GM18498 (cell line): ENCODE measurements around the gene TSC22D4.
"Not testable (repeated sequence)": the region's sequence is repeated elsewhere in the genome, so short reads cannot be mapped to it uniquely, and the experiment has no call there.

ENCODE experiments used
- ATAC-seq: cut with Tn5 transposase; IDR thresholded peaks from one replicate; pipeline ENCODE4 v1.9.1; 2021; ENCODE audit warnings: mild to moderate bottlenecking, moderate library complexity; ENCODE audit not compliant: unreplicated experiment

The TSC22D4 gene

GRCh38 chr7:100476101-100476780, 2.8 kb downstream of the TSC22D4 start:
- no peak for ATAC-seq

- no peak for ATAC-seq
These were observed 3.5 kb downstream of the TSC22D4 start for GRCh38 chr7:100475549-100475948.

DNA sequence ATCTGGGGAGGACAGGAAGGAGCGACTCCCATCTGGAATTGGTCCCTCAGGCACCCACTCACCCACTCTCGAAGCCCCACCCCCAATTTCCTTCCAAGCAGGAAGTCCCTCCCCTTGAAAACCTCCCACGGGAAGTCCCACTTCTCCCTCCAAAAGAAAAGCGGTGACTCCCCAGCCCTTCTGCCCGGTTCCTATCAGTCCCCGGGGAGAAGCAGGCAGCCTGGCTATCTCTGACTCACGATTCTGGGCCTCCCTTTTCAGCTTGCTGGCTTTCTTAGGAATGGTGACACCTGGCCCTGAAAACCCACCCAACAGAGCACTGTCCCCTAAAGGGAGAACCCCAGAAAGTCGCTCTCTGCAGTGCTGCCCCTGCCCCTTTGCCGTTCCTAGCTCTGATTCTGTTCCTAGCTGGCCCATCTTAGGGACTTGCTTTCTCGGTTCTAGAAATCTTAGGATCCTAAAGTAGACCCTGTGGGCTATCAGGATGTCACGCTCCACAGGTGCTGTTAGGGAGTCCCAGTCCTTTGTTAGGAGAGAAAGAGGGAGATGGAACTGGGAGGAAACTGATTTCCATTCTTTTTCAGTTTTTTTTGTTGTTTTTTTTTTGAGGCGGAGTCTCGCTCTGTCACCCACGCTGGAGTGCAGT, 6.0 kb downstream of the TSC22D4 start:
- no peak for ATAC-seq

DNA sequence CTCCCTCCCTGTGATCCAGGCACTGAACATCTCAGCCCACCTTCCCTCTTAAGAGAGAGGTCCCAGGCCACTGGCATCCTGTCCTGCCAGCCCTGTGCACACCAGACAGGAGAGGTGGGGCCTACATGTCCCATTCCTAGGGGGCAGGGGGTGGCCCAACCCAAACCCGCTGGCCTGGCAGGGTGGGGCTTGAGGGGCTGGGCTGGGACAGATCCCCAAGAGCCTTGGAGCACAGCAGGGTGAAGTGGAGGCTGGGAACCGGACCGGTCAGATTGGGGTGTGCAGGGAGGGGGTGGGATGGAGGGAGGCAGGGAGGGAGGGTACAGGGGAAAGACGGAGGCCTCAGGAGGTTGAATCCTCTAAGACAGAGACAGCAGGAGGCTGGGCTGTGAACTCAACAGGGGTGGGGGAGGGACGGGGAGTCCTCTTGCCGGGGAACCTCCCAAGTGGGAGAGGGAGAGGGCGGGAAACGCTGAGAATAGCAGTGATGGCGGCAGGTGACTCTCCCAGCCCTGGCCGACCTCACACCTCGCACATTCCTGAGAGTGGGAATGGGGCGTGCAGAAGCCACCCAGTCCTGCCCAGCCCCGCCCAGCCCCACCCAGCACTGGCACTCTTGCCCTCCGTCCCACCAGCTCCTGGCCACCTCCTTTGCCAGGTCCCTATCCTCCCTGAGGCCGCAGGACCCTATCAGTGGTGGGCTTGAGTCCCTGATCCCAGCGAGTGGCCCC, 6.7 kb downstream of the TSC22D4 start:
- ATAC-seq, result no peak

DNA sequence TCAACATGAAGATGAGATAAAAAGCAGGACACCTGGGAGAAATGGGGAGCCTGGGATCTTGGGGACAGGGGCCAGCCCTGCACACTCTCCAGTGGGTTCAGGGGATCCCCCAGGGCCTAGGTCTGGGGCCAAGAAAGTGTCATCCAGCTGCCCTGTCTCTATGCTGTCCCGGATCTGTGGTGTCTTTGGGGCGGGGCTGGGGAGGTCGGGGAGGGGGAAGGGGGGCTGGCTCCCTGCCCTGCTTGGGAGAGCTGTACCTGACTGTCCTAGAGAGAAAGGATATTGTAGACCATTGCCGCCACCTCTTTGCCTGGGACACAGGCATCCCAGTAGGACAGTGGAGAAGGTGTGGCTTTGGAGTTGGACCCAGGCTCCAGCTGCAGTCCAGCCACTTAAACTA, 8.0 kb downstream of the TSC22D4 start:
- no peak for ATAC-seq

DNA sequence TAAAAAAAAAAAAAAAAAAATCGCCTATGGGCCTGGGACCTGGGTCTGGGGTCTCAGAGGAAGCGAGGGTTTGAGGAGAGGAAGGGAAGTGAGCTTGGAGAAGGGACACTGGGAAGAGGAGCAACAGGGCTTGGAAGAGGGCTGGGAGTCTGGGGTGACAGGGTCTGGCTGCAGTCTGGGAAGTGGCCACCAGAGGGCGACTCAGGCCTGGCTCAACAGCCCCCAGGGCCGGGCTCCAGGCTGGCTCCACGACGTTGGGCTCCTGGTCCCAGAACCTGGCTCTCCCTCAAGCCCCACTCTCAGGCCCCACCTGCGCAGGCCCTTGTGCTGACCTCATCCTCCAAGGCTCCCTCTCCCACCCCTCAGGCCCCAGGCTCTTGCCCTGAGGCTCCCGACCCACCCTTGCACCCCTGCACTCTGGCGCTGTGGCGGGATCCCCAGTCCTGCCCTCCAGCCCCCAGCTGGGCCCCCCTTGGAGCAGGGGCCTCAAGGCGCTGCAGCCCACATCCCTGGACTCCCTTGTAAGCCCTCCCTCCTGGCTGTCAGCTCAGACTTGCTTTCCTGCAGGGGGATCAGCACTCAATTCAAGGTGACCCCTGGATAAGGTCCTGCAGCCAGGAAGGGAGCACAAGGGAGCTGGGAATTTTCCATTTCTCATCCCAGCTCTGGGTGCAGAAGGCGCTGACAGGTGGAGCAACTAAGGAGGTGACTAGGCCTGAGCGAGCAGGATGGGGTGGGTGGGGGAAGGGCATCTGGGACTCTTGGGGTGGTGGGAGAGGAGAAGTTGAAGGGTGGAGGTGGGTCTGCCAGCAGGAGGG, 9.6 kb downstream of the TSC22D4 start:
- peak; percentile 70 for ATAC-seq

DNA sequence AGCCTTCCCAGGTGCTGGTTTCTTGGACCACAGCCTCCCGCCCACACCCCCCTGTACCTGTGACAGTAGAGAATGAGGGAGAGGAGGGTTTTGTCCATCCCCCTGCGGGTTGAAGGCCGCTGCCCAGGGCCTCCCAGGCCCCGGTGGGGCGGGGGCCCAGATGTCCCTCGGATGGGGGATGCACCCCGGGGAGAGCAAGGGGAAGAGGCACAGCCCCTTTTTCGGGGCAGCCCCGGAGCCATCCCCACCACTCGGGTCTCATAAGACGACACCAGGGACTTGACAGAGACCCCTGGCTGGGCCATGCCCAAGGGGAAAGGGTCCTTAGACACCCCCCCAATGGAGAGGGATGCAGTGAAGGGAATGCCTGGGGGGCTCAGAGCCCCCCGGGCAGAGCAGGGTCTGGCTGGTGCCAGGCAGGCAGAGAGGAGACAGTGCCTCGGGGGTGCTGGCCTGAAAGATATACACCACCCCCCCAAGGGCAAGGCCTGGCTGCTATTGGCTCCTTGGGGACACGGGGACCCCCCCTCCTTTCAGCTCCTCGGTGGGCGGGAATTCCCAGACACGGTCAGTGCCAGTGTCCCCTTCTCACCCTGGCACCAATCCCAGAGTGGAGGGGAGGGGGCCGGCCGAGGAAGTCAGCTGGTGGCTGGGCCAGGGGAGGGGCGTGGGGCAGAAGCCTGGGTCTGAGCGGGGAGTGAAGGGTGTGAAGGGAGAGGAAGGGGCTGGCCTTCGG, 11.2 kb downstream of the TSC22D4 start:
- no peak for ATAC-seq

- ATAC-seq, result no peak
These were observed 12.1 kb downstream of the TSC22D4 start for GRCh38 chr7:100466653-100467605.

GRCh38 chr7:100465702-100466311, 13.2 kb downstream of the TSC22D4 start:
- no peak for ATAC-seq

- ATAC-seq, result no peak
These were observed 13.7 kb downstream of the TSC22D4 start for GRCh38 chr7:100465299-100465698.

DNA sequence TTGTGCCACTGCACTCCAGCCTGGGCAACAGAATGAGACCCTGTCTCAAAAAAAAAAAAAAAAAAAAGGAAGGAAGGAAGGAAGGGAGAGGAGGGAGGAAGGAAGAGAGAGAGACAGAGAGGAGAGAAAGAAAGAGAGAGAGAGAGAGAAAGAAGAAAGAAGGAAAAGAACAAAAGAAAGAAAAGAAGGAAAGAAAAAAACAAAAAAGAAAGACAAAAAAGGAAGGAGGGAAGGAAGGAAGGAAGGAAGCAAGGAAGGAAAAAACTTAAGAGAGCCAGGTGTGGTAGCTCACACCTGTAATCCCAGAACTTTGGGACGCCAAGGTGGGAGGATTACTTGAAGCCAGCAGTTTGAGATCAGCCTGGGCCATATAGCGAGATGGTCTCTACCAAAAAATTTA, 14.2 kb downstream of the TSC22D4 start:
- no peak for ATAC-seq

- no peak for ATAC-seq
These were observed 14.8 kb downstream of the TSC22D4 start, which contains the start of gene SPACDR for GRCh38 chr7:100464210-100464660. Gene SPACDR, minus strand, starts transcription at chr7:100464260. Its CDS starts 235 bp downstream, at chr7:100464025.

DNA sequence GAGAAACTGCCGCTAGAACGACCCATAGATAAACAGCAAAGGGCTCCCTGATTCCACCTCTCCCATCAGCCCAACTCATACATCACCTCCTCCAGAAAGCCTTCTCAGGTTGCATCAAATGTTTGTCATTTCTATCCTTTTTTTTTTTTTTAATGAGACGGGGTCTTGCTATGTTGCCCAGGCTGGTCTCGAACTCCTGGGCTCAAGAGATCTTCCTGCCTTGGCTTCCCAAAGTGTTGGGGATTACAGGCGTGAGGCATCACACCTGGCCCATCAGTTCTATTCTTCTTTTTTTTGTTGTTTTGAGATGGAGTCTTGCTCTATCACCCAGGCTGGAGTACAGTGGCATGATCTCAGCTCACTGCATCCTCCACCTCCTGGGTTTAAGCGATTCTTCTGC, 22.0 kb downstream of the TSC22D4 start:
- no peak for ATAC-seq

DNA sequence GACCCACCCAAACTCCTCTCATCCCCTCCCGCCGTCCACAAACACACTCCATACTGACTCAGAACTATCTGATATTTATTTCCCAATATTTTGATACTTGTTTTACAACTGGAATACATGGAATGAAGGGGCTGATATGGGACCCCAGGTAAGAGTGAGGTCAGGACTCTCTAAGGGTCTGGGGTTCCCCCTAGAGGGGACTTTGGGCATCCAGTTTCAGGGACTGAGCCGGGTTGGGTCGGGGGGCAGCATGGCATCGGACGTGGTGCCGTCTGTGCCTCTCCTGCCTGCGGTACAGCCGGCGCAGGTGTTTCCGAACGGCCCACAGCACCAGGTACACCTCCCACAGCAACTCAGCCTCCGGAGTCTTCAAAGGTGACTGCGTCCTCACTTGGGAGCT, 22.5 kb downstream of the TSC22D4 start:
- no peak for ATAC-seq

GRCh38 chr7:100455206-100455605, 23.8 kb downstream of the TSC22D4 start:
- no peak for ATAC-seq

DNA sequence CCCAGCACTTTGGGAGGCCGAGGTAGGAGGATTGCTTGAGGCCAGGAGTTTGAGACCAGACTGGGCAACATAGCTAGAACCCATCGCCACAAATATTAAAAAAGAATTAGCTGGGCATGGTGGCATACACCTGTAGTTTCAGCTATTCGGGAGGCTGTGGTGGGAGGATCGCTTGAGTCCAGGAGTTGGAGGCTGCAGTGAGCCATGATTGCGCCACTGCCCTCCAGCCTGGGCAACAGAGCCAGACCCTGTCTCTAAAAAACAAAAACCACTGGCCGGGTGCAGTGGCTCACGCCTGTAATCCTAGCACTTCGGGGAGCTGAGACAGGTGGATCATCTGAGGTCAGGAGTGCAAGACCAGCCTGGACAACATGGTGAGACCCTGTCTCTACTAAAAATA, 25.2 kb downstream of the TSC22D4 start:
- ATAC-seq, result not testable (repeated sequence)

GRCh38 chr7:100452513-100452912, 26.5 kb downstream of the TSC22D4 start:
- ATAC-seq, result no peak

DNA sequence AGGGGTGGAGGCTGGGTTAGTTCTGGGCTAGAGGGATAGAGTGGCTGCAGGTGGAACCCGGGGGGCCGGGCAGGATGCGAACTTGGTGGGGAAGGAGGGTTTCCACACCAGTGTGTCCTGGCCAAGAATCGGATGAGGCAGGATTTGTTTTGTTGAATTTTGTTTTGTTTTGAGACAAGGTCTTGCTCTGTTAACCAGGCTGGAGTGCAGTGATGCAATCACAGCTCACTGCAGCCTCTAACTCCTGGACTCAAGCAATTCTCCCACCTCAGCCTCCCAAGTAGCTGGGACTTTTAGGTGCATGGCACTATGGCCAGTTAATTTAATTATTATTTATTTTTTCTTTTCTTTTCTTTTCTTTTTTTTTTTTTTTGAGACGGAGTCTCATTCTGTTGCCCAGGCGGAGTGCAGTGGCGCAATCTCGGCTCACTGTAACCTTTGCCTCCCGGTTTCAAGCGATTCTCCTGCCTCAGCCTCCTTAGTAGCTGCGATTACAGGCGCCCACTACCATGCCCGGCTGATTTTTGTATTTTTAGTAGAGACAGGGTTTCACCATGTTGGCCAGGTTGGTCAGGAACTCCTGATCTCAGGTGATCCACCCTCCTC, 29.7 kb downstream of the TSC22D4 start:
- ATAC-seq, result no peak
